CD4-positive, CD25-positive, alpha-beta regulatory T cell (primary cell): ENCODE measurements around the gene TENM4. TPM values are rescaled to one million over a fixed set of nuclear protein-coding genes. Genes with fewer than 3 reads are reported as not detected.

Source experiments
- ATAC-seq, 2 donors: fragments of 150-1000 bp; cut with Tn5 transposase; one replicate each; pipeline ENCODE4 v1.10.0; 2021; ENCODE audit warnings: low read depth in 2 of 2, moderate number of reproducible peaks in 2 of 2, moderate library complexity in 1 of 2
- DNase-seq, 3 donors: peaks; one replicate each; pipeline versions ENCODE4 v3.0.0 to v3.0.0-alpha.2; 2012 to 2022; ENCODE audit warnings: mixed read lengths in 1 of 3
- H3K27ac ChIP-seq: one replicate; pipeline ENCODE4 v1.7.0; 2013; ENCODE audit warnings: mild to moderate bottlenecking, low read length; ENCODE audit not compliant: insufficient read depth, poor library complexity, severe bottlenecking
- H3K27me3 ChIP-seq: one replicate; pipeline ENCODE4 v1.7.0; 2013; ENCODE audit warnings: low read length; ENCODE audit not compliant: control insufficient read depth, insufficient read depth
- H3K36me3 ChIP-seq: one replicate; pipeline ENCODE4 v1.7.0; 2013; ENCODE audit warnings: mild to moderate bottlenecking, low read length, moderate library complexity; ENCODE audit not compliant: control insufficient read depth, insufficient read depth
- H3K4me1 ChIP-seq: 2 replicates; pipeline ENCODE4 v1.7.0; 2013; ENCODE audit warnings: mild to moderate bottlenecking, low read length; ENCODE audit not compliant: insufficient read depth, control insufficient read depth, poor library complexity, severe bottlenecking
- H3K4me3 ChIP-seq: one replicate; pipeline ENCODE4 v1.7.0; 2013; ENCODE audit warnings: low read depth, mild to moderate bottlenecking, low read length, moderate library complexity
- H3K9me3 ChIP-seq, 2 experiments: 1 replicate in 1 of 2; 2 replicates in 1 of 2; pipeline ENCODE4 v1.7.0; 2013; ENCODE audit warnings: low read length in 2 of 2, mild to moderate bottlenecking in 1 of 2, moderate library complexity in 1 of 2; ENCODE audit not compliant: control insufficient read depth in 2 of 2
- H3K27ac Mint-ChIP-seq, 3 donors: one replicate each; pipeline ENCODE4 v1.8.0; 2020 to 2022; ENCODE audit warnings: mild to moderate bottlenecking in 3 of 3, mixed read lengths in 3 of 3, moderate library complexity in 2 of 3
- H3K27me3 Mint-ChIP-seq: one replicate; pipeline ENCODE4 v1.8.0; 2022; ENCODE audit warnings: mild to moderate bottlenecking, mixed read lengths
- H3K36me3 Mint-ChIP-seq: one replicate; pipeline ENCODE4 v1.8.0; 2020; ENCODE audit warnings: mixed read lengths
- H3K4me1 Mint-ChIP-seq, 4 donors: one replicate each; pipeline ENCODE4 v1.8.0; 2020 to 2022; ENCODE audit warnings: mixed read lengths in 4 of 4, mild to moderate bottlenecking in 1 of 4
- H3K4me3 Mint-ChIP-seq, 4 donors: one replicate each; pipeline ENCODE4 v1.8.0; 2020 to 2022; ENCODE audit warnings: mild to moderate bottlenecking in 4 of 4, mixed read lengths in 4 of 4, moderate library complexity in 3 of 4
- H3K9me3 Mint-ChIP-seq, 7 donors: one replicate each; pipeline ENCODE4 v1.8.0; 2020 to 2022; ENCODE audit warnings: mixed read lengths in 7 of 7, mild to moderate bottlenecking in 3 of 7, moderate library complexity in 2 of 7
- polyA plus RNA-seq, 4 donors: library from polyadenylated mRNA; unstranded; fragments of 300-500 nt; fragmentation: Illumina TruSeq; gene quantifications; one replicate each; pipeline ENCODE4 v1.2.3, GENCODE V29; 2021
- total RNA-seq: library from RNA; stranded (reverse); gene quantifications from one replicate; pipeline ENCODE4 v1.2.3, GENCODE V29; 2022

TENM4 gene
- total and polyA plus RNA-seq, 5 donors from 2014 or later, result 0.02 TPM; not detected in 4

DNA sequence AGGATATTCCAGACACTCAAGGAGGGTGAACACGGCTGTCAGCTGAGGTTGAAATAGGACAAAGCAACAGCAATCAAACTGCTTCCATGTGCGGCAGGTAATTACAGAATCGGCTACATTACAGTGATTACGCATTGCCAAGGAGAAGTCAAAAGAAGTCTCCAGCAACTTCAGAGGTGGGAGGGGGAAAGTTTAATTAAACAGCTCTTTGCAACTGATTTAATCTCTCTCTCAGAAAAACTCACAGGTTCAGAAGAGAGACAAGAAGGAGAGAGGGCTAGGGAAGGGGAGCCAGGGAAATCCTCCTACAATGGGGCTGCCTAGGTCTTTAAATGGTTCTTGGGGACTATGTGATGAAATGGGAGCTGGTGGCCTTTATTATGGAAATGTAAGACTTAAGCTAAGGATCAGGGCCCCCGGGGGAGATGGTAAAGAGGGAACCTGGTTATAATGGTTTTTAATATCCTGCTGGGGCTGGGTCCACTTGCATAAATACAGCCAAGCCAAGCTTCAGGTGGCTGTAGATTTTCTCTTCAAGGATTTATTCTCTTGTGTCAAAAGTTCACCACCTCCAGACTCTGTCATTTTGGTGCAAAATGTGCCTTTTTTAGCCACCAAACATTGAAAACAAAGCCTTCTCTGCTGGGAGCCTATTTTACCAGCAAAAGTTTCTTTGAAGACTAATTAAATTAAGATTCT, 511.5 kb downstream of the TENM4 start:
- Mint-ChIP-seq H3K9me3 (no peaks in the 10 kb centered on the region), H3K27me3 (peaks cover 17% of the 10 kb centered on the region), H3K4me3 (no peak overlapping the region), H3K27ac (no peak overlapping the region), H3K4me1 (no peaks in the 10 kb centered on the region), H3K36me3 (no peaks in the 10 kb centered on the region)
- H3K9me3 ChIP-seq, result no peaks in the 10 kb centered on the region
- no peaks in the 10 kb centered on the region for H3K36me3 ChIP-seq
- DNase-seq, result no peak
- peaks cover 2% of the 10 kb centered on the region for H3K27me3 ChIP-seq
- no peak for ATAC-seq
- no peak overlapping the region for H3K27ac ChIP-seq
- H3K4me1 ChIP-seq, result no peaks in the 10 kb centered on the region
- H3K4me3 ChIP-seq, result no peak overlapping the region

DNA sequence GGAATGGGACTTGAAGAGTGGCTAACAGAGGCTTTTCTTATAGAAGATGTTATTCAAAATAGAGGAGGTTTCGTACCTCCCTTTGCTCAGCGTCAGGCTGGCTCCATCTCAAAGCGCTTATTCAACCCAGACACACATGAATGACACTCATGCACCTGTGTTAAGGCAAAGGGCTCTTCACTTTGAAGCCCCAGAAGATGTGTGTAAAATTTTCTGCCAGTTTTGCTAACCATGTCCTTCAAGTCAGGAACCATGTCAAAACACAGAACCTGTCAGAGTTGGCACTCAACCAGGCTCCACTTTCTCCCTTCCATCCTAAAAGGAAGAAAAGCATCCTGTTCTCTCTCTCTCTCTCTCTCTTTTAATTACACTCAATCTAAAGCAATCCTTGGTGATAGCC, 513.3 kb downstream of the TENM4 start:
- ATAC-seq, result no peak
- H3K27ac Mint-ChIP-seq, result no peak overlapping the region
- H3K27me3 Mint-ChIP-seq, result peaks cover 17% of the 10 kb centered on the region
- DNase-seq, result no peak
- Histone ChIP-seq H3K27me3 (peaks cover 2% of the 10 kb centered on the region), H3K4me1 (no peaks in the 10 kb centered on the region), H3K4me3 (no peak overlapping the region), H3K9me3 (no peaks in the 10 kb centered on the region), H3K27ac (no peak overlapping the region), H3K36me3 (no peaks in the 10 kb centered on the region)
- no peaks in the 10 kb centered on the region for H3K4me1 Mint-ChIP-seq
- no peaks in the 10 kb centered on the region for H3K36me3 Mint-ChIP-seq
- no peak overlapping the region for H3K4me3 Mint-ChIP-seq
- no peaks in the 10 kb centered on the region for H3K9me3 Mint-ChIP-seq

DNA sequence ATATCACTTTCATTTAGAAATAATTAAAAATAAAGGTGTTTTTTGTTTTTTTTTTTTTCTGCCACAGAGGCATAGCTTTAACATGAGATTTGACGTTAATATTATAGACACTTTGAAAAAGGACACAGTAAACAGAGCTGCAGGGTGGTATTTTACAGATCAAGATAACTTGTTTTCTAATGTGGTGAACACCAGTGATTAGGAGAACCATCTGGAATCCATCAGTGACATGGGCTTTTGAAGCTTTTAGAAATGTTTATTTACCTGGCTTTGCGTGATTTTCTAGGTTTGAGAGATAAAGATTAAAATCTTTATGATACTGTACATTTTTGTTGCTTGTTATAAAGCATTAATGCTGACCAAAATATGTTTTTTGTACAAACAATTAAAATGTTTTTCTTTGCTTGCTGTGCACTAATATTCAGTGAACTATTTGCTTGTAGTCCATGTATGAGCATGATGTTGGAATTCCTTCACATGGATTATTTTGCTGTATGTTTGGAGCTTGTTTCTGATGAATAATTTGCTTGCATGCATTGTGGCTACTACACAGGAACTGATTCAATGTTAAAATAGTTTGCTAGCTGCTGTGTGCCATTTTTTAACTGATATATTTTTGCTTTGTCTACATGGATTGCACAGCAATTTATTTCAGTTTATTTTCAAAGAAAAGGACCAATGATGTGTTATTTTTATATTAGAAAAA, 514.0 kb downstream of the TENM4 start:
- DNase-seq (no peak), ATAC-seq (no peak)
- Histone ChIP-seq H3K27me3 (peaks cover 3% of the 10 kb centered on the region), H3K9me3 (no peaks in the 10 kb centered on the region), H3K27ac (no peak overlapping the region), H3K4me3 (no peak overlapping the region), H3K4me1 (no peaks in the 10 kb centered on the region), H3K36me3 (no peaks in the 10 kb centered on the region)
- Mint-ChIP-seq H3K4me1 (no peaks in the 10 kb centered on the region), H3K4me3 (no peak overlapping the region), H3K9me3 (no peaks in the 10 kb centered on the region), H3K27ac (no peak overlapping the region), H3K27me3 (peaks cover 17% of the 10 kb centered on the region), H3K36me3 (no peaks in the 10 kb centered on the region)

DNA sequence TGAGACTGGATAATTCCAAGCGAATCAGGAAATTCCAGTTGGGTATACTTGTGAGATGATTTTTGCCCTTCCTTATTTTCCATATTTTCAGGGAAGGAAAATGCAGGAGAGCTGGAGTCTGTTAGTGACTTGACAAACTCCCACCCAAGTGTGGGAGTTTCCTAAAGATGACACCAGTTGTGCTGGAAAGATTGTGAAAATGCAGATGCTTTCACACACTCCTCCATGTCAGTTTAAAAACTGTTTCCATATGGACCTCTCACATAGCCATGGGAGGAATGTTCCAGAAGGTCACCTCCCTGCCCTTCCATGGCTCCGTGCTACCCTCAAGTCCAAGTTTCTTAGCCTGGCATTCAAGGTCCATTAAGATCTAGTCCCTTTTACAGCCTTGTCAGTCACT, 515.4 kb downstream of the TENM4 start:
- Histone ChIP-seq H3K4me1 (no peaks in the 10 kb centered on the region), H3K9me3 (no peaks in the 10 kb centered on the region), H3K4me3 (no peak overlapping the region), H3K36me3 (no peaks in the 10 kb centered on the region), H3K27ac (no peak overlapping the region), H3K27me3 (peaks cover 4% of the 10 kb centered on the region)
- Mint-ChIP-seq H3K27me3 (peaks cover 17% of the 10 kb centered on the region), H3K9me3 (no peaks in the 10 kb centered on the region), H3K4me3 (no peak overlapping the region), H3K4me1 (no peaks in the 10 kb centered on the region), H3K36me3 (no peaks in the 10 kb centered on the region), H3K27ac (no peak overlapping the region)
- ATAC-seq (no peak), DNase-seq (no peak)

DNA sequence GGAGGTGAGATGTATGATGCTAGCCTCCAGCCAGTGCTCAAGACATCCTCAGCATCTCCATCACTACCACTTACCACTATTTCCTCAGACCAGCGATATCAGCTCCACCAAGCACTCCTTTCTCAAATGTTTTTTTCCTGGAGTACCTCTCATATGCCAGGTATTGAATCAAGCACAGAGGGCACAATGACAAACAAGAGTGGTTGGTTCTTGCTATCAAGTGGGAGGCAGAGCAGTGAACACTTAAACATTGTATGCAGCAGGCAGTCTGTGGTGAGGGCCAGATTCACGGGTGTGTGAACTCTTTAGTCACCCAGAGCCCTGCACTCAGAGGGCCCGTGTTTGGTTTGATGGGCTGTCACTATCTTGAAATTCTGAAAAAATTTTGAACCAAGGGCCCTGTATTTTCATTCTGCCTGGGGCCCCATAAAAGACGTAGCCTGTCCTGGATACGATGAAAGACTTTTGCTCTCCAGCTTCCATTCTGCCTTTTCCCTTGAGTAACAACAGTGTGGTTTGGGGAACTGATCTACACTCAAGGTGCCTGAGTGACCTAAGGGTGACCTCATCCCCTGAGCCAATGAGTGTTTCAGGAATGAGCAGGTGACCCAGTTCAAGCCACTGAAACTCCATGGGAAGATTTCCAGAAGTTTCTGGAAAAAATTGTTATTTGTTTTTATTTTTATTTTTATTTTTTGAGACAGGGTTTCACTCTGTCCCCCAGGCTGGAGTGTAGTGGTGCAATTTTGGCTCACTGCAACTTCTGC, 517.8 kb downstream of the TENM4 start:
- Histone ChIP-seq H3K9me3 (no peaks in the 10 kb centered on the region), H3K4me1 (no peaks in the 10 kb centered on the region), H3K27ac (no peak overlapping the region), H3K36me3 (no peaks in the 10 kb centered on the region), H3K4me3 (no peak overlapping the region), H3K27me3 (peaks cover 2% of the 10 kb centered on the region)
- ATAC-seq, result no peak
- Mint-ChIP-seq H3K9me3 (no peaks in the 10 kb centered on the region), H3K4me3 (no peak overlapping the region), H3K36me3 (no peaks in the 10 kb centered on the region), H3K27ac (no peak overlapping the region), H3K27me3 (peaks cover 17% of the 10 kb centered on the region), H3K4me1 (no peaks in the 10 kb centered on the region)
- no peak for DNase-seq

DNA sequence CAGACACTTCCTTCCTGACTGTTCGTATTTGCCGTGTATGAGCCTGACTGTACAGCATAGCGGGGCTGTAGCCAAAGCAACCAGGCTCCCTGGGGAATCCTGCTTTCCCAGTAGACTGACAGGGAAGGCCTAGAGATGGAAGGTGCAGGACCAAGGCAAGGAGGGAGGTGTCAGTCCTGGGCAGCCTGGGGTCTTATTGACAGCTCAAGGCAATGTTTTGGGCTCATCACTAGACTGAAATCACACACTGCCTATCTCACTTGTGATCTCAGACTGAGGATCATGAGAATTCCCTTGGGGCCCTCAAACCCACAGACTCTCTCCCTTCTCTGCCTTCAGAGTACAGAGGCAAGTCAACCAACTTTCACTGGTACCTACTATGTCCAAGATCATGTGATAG, 519.3 kb downstream of the TENM4 start:
- H3K9me3 ChIP-seq, result no peaks in the 10 kb centered on the region
- DNase-seq, result no peak
- ATAC-seq, result no peak
- Mint-ChIP-seq H3K4me1 (no peaks in the 10 kb centered on the region), H3K27ac (no peak overlapping the region), H3K36me3 (no peaks in the 10 kb centered on the region), H3K9me3 (no peaks in the 10 kb centered on the region), H3K27me3 (peaks cover 12% of the 10 kb centered on the region), H3K4me3 (no peak overlapping the region)
- H3K36me3 ChIP-seq, result no peaks in the 10 kb centered on the region
- peaks cover 2% of the 10 kb centered on the region for H3K27me3 ChIP-seq
- no peak overlapping the region for H3K27ac ChIP-seq
- H3K4me3 ChIP-seq, result no peak overlapping the region
- no peaks in the 10 kb centered on the region for H3K4me1 ChIP-seq

DNA sequence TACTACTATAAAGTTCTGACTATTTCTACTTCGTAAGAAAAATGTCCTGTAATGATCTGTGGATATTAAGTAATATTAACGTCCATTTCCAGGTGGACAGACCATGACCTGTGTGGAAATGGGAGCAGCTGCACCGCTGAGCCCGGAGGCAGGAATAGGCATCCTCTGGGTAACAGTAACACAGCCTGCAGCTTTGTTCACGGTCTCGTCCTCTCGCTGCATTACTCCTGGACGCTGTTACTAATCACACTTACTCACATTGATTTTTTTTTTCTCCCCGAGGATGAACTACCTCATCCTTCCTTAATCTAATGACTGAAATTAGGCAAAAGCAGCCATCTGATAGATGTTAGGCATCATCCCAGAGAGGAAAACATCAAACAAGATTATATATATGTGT, 520.5 kb downstream of the TENM4 start:
- H3K4me1 Mint-ChIP-seq, result no peaks in the 10 kb centered on the region
- ATAC-seq, result no peak
- no peak overlapping the region for H3K27ac Mint-ChIP-seq
- H3K27ac ChIP-seq, result no peak overlapping the region
- H3K9me3 Mint-ChIP-seq, result peaks cover 0 to under 1% (median 0%) of the 10 kb centered on the region in 7 donors
- no peak overlapping the region for H3K4me3 ChIP-seq
- H3K9me3 ChIP-seq, result no peaks in the 10 kb centered on the region
- H3K4me1 ChIP-seq, result no peaks in the 10 kb centered on the region
- H3K27me3 Mint-ChIP-seq, result peaks cover 8% of the 10 kb centered on the region
- peaks cover 2% of the 10 kb centered on the region for H3K27me3 ChIP-seq
- H3K4me3 Mint-ChIP-seq, result no peak overlapping the region
- no peaks in the 10 kb centered on the region for H3K36me3 Mint-ChIP-seq
- no peaks in the 10 kb centered on the region for H3K36me3 ChIP-seq
- DNase-seq, result no peak
